GM12878 (cell line): Measurements from ENCODE around the gene BRCA2. TPM values are rescaled to one million over a fixed set of nuclear protein-coding genes. Genes with fewer than 3 reads are reported as not detected.

ENCODE experiments used
- CBFB ChIP-seq: IDR thresholded peaks from 2 replicates; pipeline ENCODE4 v1.6.1; 2016; ENCODE audit warnings: antibody characterized with exemption, low read depth
- EGR1 ChIP-seq, 2 experiments: IDR thresholded peaks; 1 replicate in 1 of 2; 2 replicates in 1 of 2; pipeline ENCODE4 v1.6.1; 2011 to 2012; ENCODE audit warnings: low read depth in 2 of 2, low read length in 2 of 2, borderline replicate concordance in 1 of 2, mild to moderate bottlenecking in 1 of 2, moderate library complexity in 1 of 2
- EP300 ChIP-seq, 2 experiments: fragments of 150-350 bp in 1 of 2; IDR thresholded peaks; 2 replicates each; pipeline ENCODE4 v1.6.1; 2011 to 2012; ENCODE audit warnings: low read depth in 2 of 2, low read length in 2 of 2, borderline replicate concordance in 1 of 2, improper control_type of control experiment in 1 of 2, inconsistent platforms in 1 of 2; ENCODE audit not compliant: control insufficient read depth in 1 of 2
- ESRRA ChIP-seq: IDR thresholded peaks from 2 replicates; pipeline ENCODE4 v1.6.1; 2012; ENCODE audit warnings: mild to moderate bottlenecking, low read length, improper control_type of control experiment
- PRDM15 ChIP-seq: fragments of 450-650 bp; formaldehyde crosslinking; IDR thresholded peaks from 2 replicates; pipeline ENCODE4 v1.4.0; 2020; ENCODE audit warnings: mild to moderate bottlenecking, moderate library complexity
- SPI1 ChIP-seq: IDR thresholded peaks from 2 replicates; pipeline ENCODE4 v1.6.1; 2011; ENCODE audit warnings: low read depth, mild to moderate bottlenecking, low read length, moderate library complexity, borderline replicate concordance; ENCODE audit not compliant: insufficient read depth
- SUPT20H ChIP-seq: IDR thresholded peaks from 2 replicates; pipeline ENCODE4 v1.6.1; 2011; ENCODE audit warnings: low read depth, mild to moderate bottlenecking, low read length, moderate library complexity, borderline replicate concordance; ENCODE audit not compliant: control insufficient read depth
- ZBED1 ChIP-seq: IDR thresholded peaks from 2 replicates; pipeline ENCODE4 v1.6.1; 2016; ENCODE audit warnings: borderline replicate concordance
- ZNF592 ChIP-seq: fragments of 450-650 bp; IDR thresholded peaks from 2 replicates; pipeline ENCODE4 v1.6.1; 2017; ENCODE audit warnings: mild to moderate bottlenecking, moderate library complexity
- ZNF687 ChIP-seq: fragments of 450-650 bp; IDR thresholded peaks from 2 replicates; pipeline ENCODE4 v1.6.1; 2017; ENCODE audit warnings: mild to moderate bottlenecking, moderate library complexity
- polyA plus RNA-seq, 11 experiments: library from polyadenylated mRNA; depleted of rRNA in 4 of 11; unstranded in 6 of 11; stranded (reverse) in 5 of 11; fragments of >200 nt; fragmentation: Nextera tagmentation in 4 of 11; fragmentation: Illumina TruSeq in 1 of 11; extraction: Ambion mirVana in 4 of 11; extraction: Trizol in 1 of 11; gene quantifications; 1 replicate in 1 of 11; 2 replicates in 10 of 11; pipeline versions ENCODE4 v1.2.1 to v1.2.3, GENCODE V29; 2011 to 2016; ENCODE audit warnings: inconsistent platforms in 2 of 11, missing spikeins in 2 of 11, low read depth in 1 of 11
- total RNA-seq, 4 experiments: library from RNA; depleted of rRNA in 3 of 4; stranded (reverse); fragments of >200 nt in 3 of 4; fragmentation: Illumina TruSeq in 1 of 4; extraction: Trizol in 1 of 4; gene quantifications; 2 replicates each; pipeline versions ENCODE4 v1.2.1 to v1.2.3, GENCODE V29; 2013 to 2021

Gene BRCA2
- total and polyA plus RNA-seq, 10 of the 15 experiments (the other 5 are each of a cell fraction or from before 2014, with no cell fraction given) = 7.6 to 42.2 (median 23.9) TPM

- TF ChIP-seq ZNF592 (no peak), ZBED1 (peak; percentile 43; the same call in 1 of the 2 replicates), EGR1 (IDR thresholded peaks at IDR 0.05; ENCODE audit: borderline replicate concordance in 1 of 2, low read depth in 2 of 2, low read length in 2 of 2) (peak in 1 of 2 experiments; percentile 92; a peak in 2 of 3 replicates), EP300 (IDR thresholded peaks at IDR 0.05; ENCODE audit: borderline replicate concordance in 1 of 2, control insufficient read depth in 1 of 2, low read depth in 2 of 2, low read length in 2 of 2) (peak in 1 of 2 experiments; percentile 36; a peak in 1 of 4 replicates), CBFB (peak; percentile 38; the same call in 1 of the 2 replicates), SPI1 (0 out of 2 replicates have a peak, but pooled peaks have one; percentile 24), ZNF687 (peak; percentile 69), SUPT20H (no peak), PRDM15 (CRISPR knock-in tag) (no peak), ESRRA (no peak)
These were observed 112.7 kb downstream of the BRCA2 start, which contains the start of gene N4BP2L1 (continued) for GRCh38 chr13:32427852-32428580.
